Pancreas (tissue), 10 donors: ENCODE data around the gene STK10. TPM values are rescaled to one million over a fixed set of nuclear protein-coding genes. Genes with fewer than 3 reads are reported as not detected.
"Not testable (repeated sequence)": the region's sequence is repeated elsewhere in the genome, so short reads cannot be mapped to it uniquely, and the experiment has no call there.

ENCODE experiments used
- ATAC-seq, 4 donors: fragments of 200-7000 bp; cut with Tn5 transposase; one replicate each; pipeline versions ENCODE4 v1.8.0 to v1.9.1; 2020; ENCODE audit warnings: mild to moderate bottlenecking in 4 of 4, moderate library complexity in 4 of 4
- DNase-seq, 6 donors: peaks; one replicate each; pipeline ENCODE4 v3.0.0-alpha.2; 2020
- FAIRE-seq: peaks from 2 replicates; lab custom pipeline; 2012; peaks lifted over from hg19 to GRCh38; lab: Jason Lieb, UNC
- H3K27ac ChIP-seq, 4 donors: fragments of 200-600 bp; sonication (generic); 1 replicate in 3 of 4; 2 replicates in 1 of 4; pipeline versions ENCODE4 v1.5.0 to v1.8.0; 2020
- H3K27me3 ChIP-seq, 4 donors: fragments of 200-600 bp; one replicate each; pipeline ENCODE4 v1.8.0; 2021
- H3K36me3 ChIP-seq, 3 donors: fragments of 200-600 bp; sonication (generic) in 1 of 3; one replicate each; pipeline versions ENCODE4 v1.5.0 to v1.8.0; 2020 to 2021
- H3K4me1 ChIP-seq, 3 donors: fragments of 200-600 bp; one replicate each; pipeline ENCODE4 v1.8.0; 2021
- H3K4me3 ChIP-seq, 4 donors: fragments of 200-600 bp; sonication (generic) in 2 of 4; one replicate each; pipeline versions ENCODE4 v1.5.0 to v1.8.0; 2020 to 2021
- H3K9me3 ChIP-seq, 4 donors: fragments of 200-600 bp; one replicate each; pipeline ENCODE4 v1.8.0; 2021
- WGBS, 2 donors: extraction: QIAGEN DNeasy Blood & Tissue Kit; methylation state at CpG; one replicate each; pipeline ENCODE4 v1.1.7; 2013; 5-methylcytosine and 5-hydroxymethylcytosine counted together
- intact Hi-C, 3 donors: fragments of 100-400 bp; cut with DNase I; formaldehyde crosslinking; loops; one replicate each; pipeline versions ENCODE4 v1.11.1 to v1.14.2; 2022
- polyA plus RNA-seq, 2 donors: library from polyadenylated mRNA; stranded (reverse); fragments of 200-250 nt; gene quantifications; one replicate each; pipeline ENCODE4 v1.2.3, GENCODE V29; 2013
- total RNA-seq, 6 donors: library from RNA; stranded (reverse); fragmentation: NEBNext Ultra II Directional in 4 of 6; extraction: Animal tissue kit (Norgen Biotek cat#: 25700) in 4 of 6; gene quantifications; one replicate each; pipeline versions ENCODE4 v1.2.1 to v1.2.4, GENCODE V29; 2021 to 2023
- TF ChIP-seq, protein P1 (sequence below), 4 donors: fragments of 200-600 bp; sonication (generic) in 3 of 4; IDR thresholded peaks; one replicate each; pipeline versions ENCODE4 v1.5.0 to v1.8.0; 2021; ENCODE audit warnings: antibody characterized with exemption in 4 of 4
- donor health status: healthy with polysubstance abuse.
- donor health status: DM: no; HTN: no; CAD: no; lungs with moderate emphysema.
- donor health status: DM: no; HTN: no; CAD: no.
- donor health status: control.
- donor health status: control.
- donor health status: Bipolar disorder and iron deficiency.
- donor health status: DM: yes; HTN: yes; CAD: no.
- donor health status: DM: no; HTN: no; CAD: no.
- donor health status: DM: no; HTN: no; CAD: no.
- donor health status: DM: yes; HTN: yes; CAD: no.

Gene STK10
- total and polyA plus RNA-seq, 8 donors = 4.1 to 16.3 (median 7.3) TPM

DNA sequence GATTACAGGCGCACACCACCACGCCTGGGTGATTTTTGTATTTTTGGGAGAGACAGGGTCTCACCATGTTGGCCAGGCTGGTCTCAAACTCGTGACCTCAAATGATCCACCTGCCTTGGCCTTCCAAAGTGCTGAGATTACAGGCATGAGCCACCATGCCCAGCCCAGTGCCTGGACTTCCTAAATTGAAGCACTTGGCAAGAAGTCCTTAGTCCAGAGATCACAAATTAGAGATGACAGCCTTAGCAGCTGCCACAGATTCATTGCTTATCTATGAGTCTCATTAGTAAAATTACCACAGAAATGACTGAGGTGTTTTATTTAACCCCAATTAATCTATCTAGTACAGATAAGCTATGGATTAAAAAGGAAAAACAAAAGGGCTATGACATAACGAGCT is 25.1 kb upstream of the STK10 start:
- FAIRE-seq = no peak
- TF ChIP-seq, protein P1, sequence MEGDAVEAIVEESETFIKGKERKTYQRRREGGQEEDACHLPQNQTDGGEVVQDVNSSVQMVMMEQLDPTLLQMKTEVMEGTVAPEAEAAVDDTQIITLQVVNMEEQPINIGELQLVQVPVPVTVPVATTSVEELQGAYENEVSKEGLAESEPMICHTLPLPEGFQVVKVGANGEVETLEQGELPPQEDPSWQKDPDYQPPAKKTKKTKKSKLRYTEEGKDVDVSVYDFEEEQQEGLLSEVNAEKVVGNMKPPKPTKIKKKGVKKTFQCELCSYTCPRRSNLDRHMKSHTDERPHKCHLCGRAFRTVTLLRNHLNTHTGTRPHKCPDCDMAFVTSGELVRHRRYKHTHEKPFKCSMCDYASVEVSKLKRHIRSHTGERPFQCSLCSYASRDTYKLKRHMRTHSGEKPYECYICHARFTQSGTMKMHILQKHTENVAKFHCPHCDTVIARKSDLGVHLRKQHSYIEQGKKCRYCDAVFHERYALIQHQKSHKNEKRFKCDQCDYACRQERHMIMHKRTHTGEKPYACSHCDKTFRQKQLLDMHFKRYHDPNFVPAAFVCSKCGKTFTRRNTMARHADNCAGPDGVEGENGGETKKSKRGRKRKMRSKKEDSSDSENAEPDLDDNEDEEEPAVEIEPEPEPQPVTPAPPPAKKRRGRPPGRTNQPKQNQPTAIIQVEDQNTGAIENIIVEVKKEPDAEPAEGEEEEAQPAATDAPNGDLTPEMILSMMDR (IDR thresholded peaks at IDR 0.05) = no peak

DNA sequence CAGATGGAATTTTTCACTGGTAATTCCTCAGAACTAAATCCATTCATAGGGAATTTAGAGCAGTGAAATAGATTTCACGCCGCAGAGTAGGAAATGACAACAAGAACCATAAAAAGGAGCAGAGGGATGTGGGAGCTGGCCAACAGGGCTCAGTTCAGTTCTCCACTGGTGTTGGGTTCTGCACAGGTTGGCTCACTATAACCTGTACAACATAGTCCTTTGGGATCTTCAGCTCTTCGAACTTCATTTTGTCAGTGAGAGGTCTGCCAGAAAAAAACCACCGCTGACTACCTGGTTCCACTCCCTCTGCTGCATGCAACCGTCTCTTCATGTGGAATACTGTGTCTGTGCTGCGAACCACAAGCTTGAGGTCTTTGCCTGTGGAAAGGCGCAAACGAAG is 23.7 kb upstream of the STK10 start:
- intact Hi-C loops = no loop called here
- H3K9me3 ChIP-seq = no peaks in the 10 kb centered on the region
- FAIRE-seq = no peak
- DNase-seq = no peak
- H3K36me3 ChIP-seq = peaks cover 0 to 3% (median 0%) of the 10 kb centered on the region in 3 donors
- 93% methylated on average over 8 of the region's 8 CpGs for whole genome bisulfite sequencing, 2 donors
- TF ChIP-seq, protein P1 (IDR thresholded peaks at IDR 0.05) = no peak
- no peak for ATAC-seq
- H3K4me3 ChIP-seq = no peak overlapping the region
- no peaks in the 10 kb centered on the region for H3K27me3 ChIP-seq
- H3K4me1 ChIP-seq = no peaks in the 10 kb centered on the region
- H3K27ac ChIP-seq = no peak overlapping the region

More for the DNA sequence above, 25.1 kb upstream of the STK10 start:
- Histone ChIP-seq H3K9me3 (no peaks in the 10 kb centered on the region), H3K4me3 (no peak overlapping the region), H3K27ac (no peak overlapping the region), H3K36me3 (peaks cover 0 to 3% (median 0%) of the 10 kb centered on the region in 3 donors), H3K27me3 (no peaks in the 10 kb centered on the region), H3K4me1 (no peaks in the 10 kb centered on the region)
- DNase-seq (no peak), ATAC-seq (no peak)
- 91% methylated on average over 4 of the region's 4 CpGs for WGBS, 2 donors
- intact Hi-C loops = no loop called here

DNA sequence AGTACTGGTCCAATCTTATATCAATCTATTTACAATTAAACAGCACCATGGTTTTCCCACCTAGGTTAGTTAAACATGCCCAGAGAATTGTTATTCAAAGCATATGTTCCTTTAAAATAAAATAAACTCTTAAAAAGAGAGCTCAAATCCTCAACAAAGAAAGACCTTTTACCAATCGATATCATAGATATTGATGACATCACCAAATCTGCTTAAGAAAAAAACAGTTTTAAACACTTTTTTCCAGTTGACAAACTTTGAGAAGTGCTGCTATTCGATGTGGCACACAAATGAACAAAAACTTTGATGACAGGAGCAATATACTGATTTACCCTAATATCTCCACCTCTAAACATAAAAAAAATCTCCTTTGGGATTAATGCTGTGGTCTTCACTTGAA is 21.7 kb upstream of the STK10 start:
- no peaks in the 10 kb centered on the region for H3K27me3 ChIP-seq
- no peak for FAIRE-seq
- peaks cover 0 to 3% (median 0%) of the 10 kb centered on the region in 3 donors for H3K36me3 ChIP-seq
- no peak overlapping the region for H3K27ac ChIP-seq
- no peaks in the 10 kb centered on the region for H3K9me3 ChIP-seq
- no peak for ATAC-seq
- DNase-seq = no peak
- H3K4me1 ChIP-seq = no peaks in the 10 kb centered on the region
- no peak overlapping the region for H3K4me3 ChIP-seq
- intact Hi-C loops = no loop called here
- TF ChIP-seq, protein P1 (IDR thresholded peaks at IDR 0.05) = no peak
- 91% methylated on average over 2 of the region's 2 CpGs for WGBS, 2 donors

DNA sequence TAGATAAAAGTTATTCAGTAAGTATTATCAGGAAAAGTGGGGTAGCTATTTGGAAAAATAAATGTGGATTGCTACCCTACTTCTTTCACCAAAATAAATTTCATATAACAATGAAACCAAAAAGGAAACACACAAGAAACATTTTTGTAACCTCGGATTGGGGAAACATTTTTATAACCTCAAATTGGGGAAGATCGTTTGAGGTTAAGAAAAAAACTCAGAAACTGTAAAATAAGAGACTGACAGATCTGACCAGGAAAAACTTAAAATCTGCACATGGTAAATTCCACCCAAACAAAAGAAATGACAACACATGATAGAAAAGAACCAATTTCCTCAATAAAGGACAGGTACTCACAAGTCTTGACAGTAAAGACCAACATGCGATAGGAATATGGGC is 19.5 kb upstream of the STK10 start:
- no peak for FAIRE-seq
- H3K4me3 ChIP-seq = no peak overlapping the region
- no peak for DNase-seq
- WGBS, 2 donors = 60 to 70% methylated on average over 3 of the region's 3 CpGs
- TF ChIP-seq, protein P1 (IDR thresholded peaks at IDR 0.05) = no peak
- H3K27ac ChIP-seq = no peak overlapping the region
- H3K27me3 ChIP-seq = no peaks in the 10 kb centered on the region
- H3K4me1 ChIP-seq = no peaks in the 10 kb centered on the region
- no peak for ATAC-seq
- H3K9me3 ChIP-seq = no peaks in the 10 kb centered on the region
- H3K36me3 ChIP-seq = no peaks in the 10 kb centered on the region
- intact Hi-C loops = no loop called here

DNA sequence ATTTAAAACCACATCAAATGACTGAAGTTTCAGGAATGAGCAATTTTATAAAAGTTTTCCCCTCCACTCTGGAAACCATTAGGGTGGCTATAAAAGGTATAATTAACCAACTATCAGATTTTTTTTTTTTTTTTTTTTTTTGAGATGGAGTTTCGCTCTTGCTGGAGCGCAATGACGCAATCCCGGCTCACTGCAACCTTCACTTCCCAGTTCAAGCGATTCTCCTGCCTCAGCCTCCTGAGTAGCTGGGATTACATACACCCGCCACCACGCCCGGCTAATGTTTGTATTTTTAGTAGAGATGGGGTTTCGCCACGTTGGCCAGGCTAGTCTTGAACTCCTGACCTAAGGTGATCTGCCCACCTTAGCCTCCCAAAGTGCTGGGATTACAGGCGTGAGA is 18.0 kb upstream of the STK10 start:
- intact Hi-C loops, H3K4me3 ChIP-seq, H3K27ac ChIP-seq, ATAC-seq, H3K4me1 ChIP-seq, H3K27me3 ChIP-seq, H3K36me3 ChIP-seq, FAIRE-seq, H3K9me3 ChIP-seq, DNase-seq: not testable (repeated sequence)
- 91 to 96% methylated on average over 11 of the region's 11 CpGs for WGBS, 2 donors
